ENCODE measurements around the gene STEEP1. TPM values are rescaled to one million over a fixed set of nuclear protein-coding genes. Genes with fewer than 3 reads are reported as not detected.

Gene STEEP1
- total RNA-seq, 1 experiment from 2014 or later = 28.2 TPM

DNA sequence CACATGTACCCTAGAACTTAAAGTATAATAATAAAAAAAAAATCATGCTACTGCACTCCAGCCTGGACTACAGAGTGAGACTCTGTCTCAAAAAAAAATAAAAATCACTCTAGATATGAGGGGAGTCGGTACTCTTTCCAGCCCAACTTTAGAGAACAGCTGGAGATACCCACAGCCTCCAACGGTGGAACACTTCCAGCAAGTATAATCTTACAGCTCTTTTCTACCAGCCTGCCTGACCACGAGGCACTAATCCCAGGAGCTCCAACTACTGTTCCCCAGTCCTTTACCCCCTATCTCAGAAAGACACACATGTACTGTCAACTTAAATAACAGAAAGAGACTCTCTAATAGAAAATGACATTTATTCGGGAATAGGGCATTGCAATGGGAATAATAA is 46.8 kb downstream of the STEEP1 start:
- Histone ChIP-seq H3K9me2 (ENCODE audit: insufficient read depth) (no peaks in the 10 kb centered on the region), H3K9me3 (ENCODE audit: control insufficient read depth in 1 of 2, insufficient read depth in 1 of 2, low read depth in 1 of 2, low read length in 2 of 2) (no peaks in the 10 kb centered on the region), H3K4me1 (ENCODE audit: control insufficient read depth in 1 of 2, insufficient read depth in 2 of 2, low read length in 2 of 2) (peaks cover 0 to 3% of the 10 kb centered on the region in 2 experiments; a peak in 1 of 4 replicates), H3K36me3 (ENCODE audit: control insufficient read depth in 1 of 2, insufficient read depth in 2 of 2, low read length in 2 of 2) (no peaks in the 10 kb centered on the region), H3K79me2 (ENCODE audit: insufficient read depth, low read length) (no peaks in the 10 kb centered on the region), H3K4me2 (ENCODE audit: low read length) (no peak overlapping the region), H2AFZ (ENCODE audit: low read depth, low read length, poor library complexity, severe bottlenecking) (no peak overlapping the region), H3K27me3 (ENCODE audit: insufficient read depth, low read length) (no peaks in the 10 kb centered on the region), H3K4me3 (replicated peaks in 1 of 2; ENCODE audit: low read depth in 1 of 2, low read length in 2 of 2) (no peak overlapping the region), H3K9ac (ENCODE audit: low read length) (no peak overlapping the region), H3K27ac (ENCODE audit: low read depth, low read length) (no peak overlapping the region), H4K20me1 (ENCODE audit: insufficient read depth) (no peaks in the 10 kb centered on the region)
- RAD21 ChIA-PET (ENCODE audit: low non-redundant PET in 1 of 2, low total read pairs in 2 of 2, uncharacterized antibody in 2 of 2, unreplicated experiment in 2 of 2) = no interaction called here
- POLR2A ChIA-PET = no interaction called here
- intact Hi-C loops (cut with micrococcal nuclease) = loop anchor here (5.0 to 10.0 kb wide), 2 partner anchors 236 to 364 kb away; partner anchors contain the start of gene SOWAHD
- DNase-seq (ENCODE audit: low read depth, low spot score) (no peak), ATAC-seq (no peak)
- CTCF ChIA-PET = interaction anchor here (0.5 kb wide), 1 partner anchor 211 kb away, joined by 3 read pairs; no protein-coding TSS in a partner anchor
- TF ChIP-seq, protein P1, sequence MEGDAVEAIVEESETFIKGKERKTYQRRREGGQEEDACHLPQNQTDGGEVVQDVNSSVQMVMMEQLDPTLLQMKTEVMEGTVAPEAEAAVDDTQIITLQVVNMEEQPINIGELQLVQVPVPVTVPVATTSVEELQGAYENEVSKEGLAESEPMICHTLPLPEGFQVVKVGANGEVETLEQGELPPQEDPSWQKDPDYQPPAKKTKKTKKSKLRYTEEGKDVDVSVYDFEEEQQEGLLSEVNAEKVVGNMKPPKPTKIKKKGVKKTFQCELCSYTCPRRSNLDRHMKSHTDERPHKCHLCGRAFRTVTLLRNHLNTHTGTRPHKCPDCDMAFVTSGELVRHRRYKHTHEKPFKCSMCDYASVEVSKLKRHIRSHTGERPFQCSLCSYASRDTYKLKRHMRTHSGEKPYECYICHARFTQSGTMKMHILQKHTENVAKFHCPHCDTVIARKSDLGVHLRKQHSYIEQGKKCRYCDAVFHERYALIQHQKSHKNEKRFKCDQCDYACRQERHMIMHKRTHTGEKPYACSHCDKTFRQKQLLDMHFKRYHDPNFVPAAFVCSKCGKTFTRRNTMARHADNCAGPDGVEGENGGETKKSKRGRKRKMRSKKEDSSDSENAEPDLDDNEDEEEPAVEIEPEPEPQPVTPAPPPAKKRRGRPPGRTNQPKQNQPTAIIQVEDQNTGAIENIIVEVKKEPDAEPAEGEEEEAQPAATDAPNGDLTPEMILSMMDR (IDR thresholded peaks at IDR 0.05 in 2 of 3, conservative IDR thresholded peaks at IDR 0.05 in 1 of 3; ENCODE audit: borderline replicate concordance in 1 of 3, insufficient read depth in 1 of 3, low read depth in 2 of 3, low read length in 2 of 3) = no peak
- no peak for TF ChIP-seq SP1 (IDR thresholded peaks at IDR 0.05; ENCODE audit: low read depth)
- TF ChIP-seq FOSL1 (IDR thresholded peaks at IDR 0.05; ENCODE audit: low read depth) = no peak
- TF ChIP-seq, protein P2, sequence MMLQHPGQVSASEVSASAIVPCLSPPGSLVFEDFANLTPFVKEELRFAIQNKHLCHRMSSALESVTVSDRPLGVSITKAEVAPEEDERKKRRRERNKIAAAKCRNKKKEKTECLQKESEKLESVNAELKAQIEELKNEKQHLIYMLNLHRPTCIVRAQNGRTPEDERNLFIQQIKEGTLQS (IDR thresholded peaks at IDR 0.05) = no peak
- TF ChIP-seq POLR2A (IDR thresholded peaks at IDR 0.05; ENCODE audit: borderline replicate concordance, extremely low read depth, insufficient read depth, insufficient read length) = no peak
- TF ChIP-seq POLR2AphosphoS5 (IDR thresholded peaks at IDR 0.05; ENCODE audit: low read depth, low read length) = no peak
- no peak for TF ChIP-seq JUND (IDR thresholded peaks at IDR 0.05)
- TF ChIP-seq TCF7L2 (IDR thresholded peaks at IDR 0.05; ENCODE audit: borderline replicate concordance, extremely low read depth, insufficient read depth, insufficient read length) = no peak
- no peak for TF ChIP-seq EGR1 (IDR thresholded peaks at IDR 0.05; ENCODE audit: low read depth)
- TF ChIP-seq ZNF274 (IDR thresholded peaks at IDR 0.05; ENCODE audit: low read depth, low read length) = no peak
- no peak for TF ChIP-seq CEBPB (IDR thresholded peaks at IDR 0.05; ENCODE audit: low read depth)
- TF ChIP-seq, protein P3, sequence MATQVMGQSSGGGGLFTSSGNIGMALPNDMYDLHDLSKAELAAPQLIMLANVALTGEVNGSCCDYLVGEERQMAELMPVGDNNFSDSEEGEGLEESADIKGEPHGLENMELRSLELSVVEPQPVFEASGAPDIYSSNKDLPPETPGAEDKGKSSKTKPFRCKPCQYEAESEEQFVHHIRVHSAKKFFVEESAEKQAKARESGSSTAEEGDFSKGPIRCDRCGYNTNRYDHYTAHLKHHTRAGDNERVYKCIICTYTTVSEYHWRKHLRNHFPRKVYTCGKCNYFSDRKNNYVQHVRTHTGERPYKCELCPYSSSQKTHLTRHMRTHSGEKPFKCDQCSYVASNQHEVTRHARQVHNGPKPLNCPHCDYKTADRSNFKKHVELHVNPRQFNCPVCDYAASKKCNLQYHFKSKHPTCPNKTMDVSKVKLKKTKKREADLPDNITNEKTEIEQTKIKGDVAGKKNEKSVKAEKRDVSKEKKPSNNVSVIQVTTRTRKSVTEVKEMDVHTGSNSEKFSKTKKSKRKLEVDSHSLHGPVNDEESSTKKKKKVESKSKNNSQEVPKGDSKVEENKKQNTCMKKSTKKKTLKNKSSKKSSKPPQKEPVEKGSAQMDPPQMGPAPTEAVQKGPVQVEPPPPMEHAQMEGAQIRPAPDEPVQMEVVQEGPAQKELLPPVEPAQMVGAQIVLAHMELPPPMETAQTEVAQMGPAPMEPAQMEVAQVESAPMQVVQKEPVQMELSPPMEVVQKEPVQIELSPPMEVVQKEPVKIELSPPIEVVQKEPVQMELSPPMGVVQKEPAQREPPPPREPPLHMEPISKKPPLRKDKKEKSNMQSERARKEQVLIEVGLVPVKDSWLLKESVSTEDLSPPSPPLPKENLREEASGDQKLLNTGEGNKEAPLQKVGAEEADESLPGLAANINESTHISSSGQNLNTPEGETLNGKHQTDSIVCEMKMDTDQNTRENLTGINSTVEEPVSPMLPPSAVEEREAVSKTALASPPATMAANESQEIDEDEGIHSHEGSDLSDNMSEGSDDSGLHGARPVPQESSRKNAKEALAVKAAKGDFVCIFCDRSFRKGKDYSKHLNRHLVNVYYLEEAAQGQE (IDR thresholded peaks at IDR 0.05; ENCODE audit: low read depth) = no peak
- TF ChIP-seq RAD21 (IDR thresholded peaks at IDR 0.05; ENCODE audit: low read depth) = no peak
- no peak for TF ChIP-seq YY1 (IDR thresholded peaks at IDR 0.05; ENCODE audit: extremely low read depth, insufficient replicate concordance, low read depth, low read length)
- no peak for TF ChIP-seq EZH2phosphoT487 (IDR thresholded peaks at IDR 0.05; ENCODE audit: borderline replicate concordance)
- no peak for TF ChIP-seq EZH2 (IDR thresholded peaks at IDR 0.05)
- no peak for TF ChIP-seq ELF1 (IDR thresholded peaks at IDR 0.05; ENCODE audit: borderline replicate concordance, low read depth)
- TF ChIP-seq, protein P4, sequence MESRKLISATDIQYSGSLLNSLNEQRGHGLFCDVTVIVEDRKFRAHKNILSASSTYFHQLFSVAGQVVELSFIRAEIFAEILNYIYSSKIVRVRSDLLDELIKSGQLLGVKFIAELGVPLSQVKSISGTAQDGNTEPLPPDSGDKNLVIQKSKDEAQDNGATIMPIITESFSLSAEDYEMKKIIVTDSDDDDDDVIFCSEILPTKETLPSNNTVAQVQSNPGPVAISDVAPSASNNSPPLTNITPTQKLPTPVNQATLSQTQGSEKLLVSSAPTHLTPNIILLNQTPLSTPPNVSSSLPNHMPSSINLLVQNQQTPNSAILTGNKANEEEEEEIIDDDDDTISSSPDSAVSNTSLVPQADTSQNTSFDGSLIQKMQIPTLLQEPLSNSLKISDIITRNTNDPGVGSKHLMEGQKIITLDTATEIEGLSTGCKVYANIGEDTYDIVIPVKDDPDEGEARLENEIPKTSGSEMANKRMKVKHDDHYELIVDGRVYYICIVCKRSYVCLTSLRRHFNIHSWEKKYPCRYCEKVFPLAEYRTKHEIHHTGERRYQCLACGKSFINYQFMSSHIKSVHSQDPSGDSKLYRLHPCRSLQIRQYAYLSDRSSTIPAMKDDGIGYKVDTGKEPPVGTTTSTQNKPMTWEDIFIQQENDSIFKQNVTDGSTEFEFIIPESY (IDR thresholded peaks at IDR 0.05; ENCODE audit: extremely low read depth, insufficient replicate concordance, low read length) = no peak
- TF ChIP-seq SIN3A (IDR thresholded peaks at IDR 0.05; ENCODE audit: low read depth) = no peak
- TF ChIP-seq, protein P5, sequence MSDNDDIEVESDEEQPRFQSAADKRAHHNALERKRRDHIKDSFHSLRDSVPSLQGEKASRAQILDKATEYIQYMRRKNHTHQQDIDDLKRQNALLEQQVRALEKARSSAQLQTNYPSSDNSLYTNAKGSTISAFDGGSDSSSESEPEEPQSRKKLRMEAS (IDR thresholded peaks at IDR 0.05) = no peak
- no TSS peak for BruUV-seq (replicated peaks)
